Right forelimb (tissue), 1 donor: ENCODE results near the gene POLR3A.

Experiments used
- DNase-seq: peaks from one replicate; pipeline ENCODE4 v3.0.0-alpha.2; 2018

POLR3A gene

GRCh38 chr10:77940225-77940624 lies 89.1 kb downstream of the POLR3A start:
- DNase-seq: no peak

- peak; percentile 68 for DNase-seq
These were observed 89.7 kb downstream of the POLR3A start for GRCh38 chr10:77939561-77940001.

GRCh38 chr10:77936697-77937567 lies 92.4 kb downstream of the POLR3A start:
- no peak for DNase-seq

GRCh38 chr10:77932016-77932715 lies 97.1 kb downstream of the POLR3A start:
- no peak for DNase-seq

- peak; percentile 49 for DNase-seq
These were observed 101.7 kb downstream of the POLR3A start for GRCh38 chr10:77927402-77928246.

- DNase-seq: peak; percentile 83
These were observed 102.5 kb downstream of the POLR3A start, which contains the start of gene DLG5 for GRCh38 chr10:77926566-77927401. DLG5 (minus strand) TSS chr10:77926755; CDS start chr10:77926520, 235 bp downstream.

GRCh38 chr10:77925795-77926565 lies 103.3 kb downstream of the POLR3A start:
- peak; percentile 69 for DNase-seq

GRCh38 chr10:77925410-77925794 lies 103.9 kb downstream of the POLR3A start:
- peak; percentile 56 for DNase-seq

GRCh38 chr10:77922566-77923179 lies 106.6 kb downstream of the POLR3A start:
- DNase-seq: no peak

GRCh38 chr10:77922055-77922454 lies 107.3 kb downstream of the POLR3A start:
- DNase-seq: no peak

GRCh38 chr10:77921395-77921794 lies 107.9 kb downstream of the POLR3A start:
- DNase-seq: no peak

GRCh38 chr10:77920495-77920894 lies 108.8 kb downstream of the POLR3A start:
- no peak for DNase-seq

GRCh38 chr10:77919713-77920108 lies 109.6 kb downstream of the POLR3A start:
- no peak for DNase-seq
